ENCODE data around the gene IRS2. TPM values are rescaled to one million over a fixed set of nuclear protein-coding genes. Genes with fewer than 3 reads are reported as not detected.

Gene IRS2
- polyA plus RNA-seq, 1 of the 3 experiments (the other 2 are of a cell fraction) = 7.0 TPM

DNA sequence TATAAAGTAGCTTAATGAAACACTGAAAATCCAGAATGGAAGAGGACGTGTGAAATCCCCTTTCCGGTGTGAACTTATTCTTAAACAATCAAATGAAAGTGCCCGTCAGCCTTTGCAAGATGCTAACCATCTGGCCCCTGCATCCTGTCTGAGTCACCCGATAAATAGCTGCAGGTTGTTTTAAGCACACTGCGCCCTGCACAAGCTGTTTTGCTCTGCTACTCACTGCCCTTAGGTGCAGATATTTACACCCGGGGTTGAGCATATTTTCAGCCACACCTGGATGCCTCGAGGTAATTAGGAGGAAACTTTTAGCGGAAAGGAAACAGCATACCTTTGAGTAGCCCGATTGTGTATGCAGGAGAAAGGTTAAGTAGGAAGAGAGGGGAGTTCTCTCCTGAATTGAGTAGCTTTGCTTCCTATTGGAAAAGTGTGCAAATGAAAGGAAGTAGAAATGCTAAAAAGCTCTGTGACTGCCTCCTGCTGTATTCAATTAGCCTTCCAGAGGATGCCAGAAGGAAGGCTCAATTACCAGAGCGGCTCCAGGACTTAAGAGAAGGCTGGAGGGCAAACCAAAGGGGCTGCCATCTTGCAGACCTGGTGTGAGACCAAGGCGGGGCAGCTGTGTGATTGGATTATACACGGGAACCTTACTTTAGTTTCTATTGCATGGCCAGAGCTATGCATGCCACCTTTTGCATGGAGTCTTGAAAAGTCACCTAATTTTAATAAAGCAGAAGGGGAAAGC, 42.5 kb downstream of the IRS2 start:
- H3K27me3 ChIP-seq (ENCODE audit: insufficient read depth) = no peaks in the 10 kb centered on the region
- TF ChIP-seq NFIC (IDR thresholded peaks at IDR 0.05; ENCODE audit: borderline replicate concordance) (peak; percentile 63), MXI1 (IDR thresholded peaks at IDR 0.05; ENCODE audit: low read depth, low read length) (no peak), EP300 (IDR thresholded peaks at IDR 0.05; ENCODE audit: borderline replicate concordance in 1 of 2, low read depth in 1 of 2, low read length in 1 of 2) (peak; percentile 66 to 87), ELF1 (IDR thresholded peaks at IDR 0.05) (no peak), FOSL2 (IDR thresholded peaks at IDR 0.05; ENCODE audit: borderline replicate concordance, low read depth) (peak; percentile 96), SMC3 (IDR thresholded peaks at IDR 0.05; ENCODE audit: low read depth, low read length) (no peak), GATA2 (CRISPR knock-in tag; IDR thresholded peaks at IDR 0.05) (0 out of 2 replicates have a peak, but pooled peaks have one; percentile 17), JUND (IDR thresholded peaks at IDR 0.05) (peak; percentile 92), FOXJ3 (CRISPR knock-in tag; IDR thresholded peaks at IDR 0.05) (no peak), TCF12 (IDR thresholded peaks at IDR 0.05) (peak; percentile 100), FOXM1 (IDR thresholded peaks at IDR 0.05; ENCODE audit: low read depth) (no peak), GABPA (IDR thresholded peaks at IDR 0.05; ENCODE audit: low read depth) (peak; percentile 40; the same call in 1 of the 2 replicates), NRF1 (IDR thresholded peaks at IDR 0.05; ENCODE audit: low read depth, low read length) (no peak), RFX5 (IDR thresholded peaks at IDR 0.05; ENCODE audit: low read length) (no peak), RCOR1 (IDR thresholded peaks at IDR 0.05; ENCODE audit: low read length) (peak; percentile 71), YY1 (IDR thresholded peaks at IDR 0.05; ENCODE audit: low read depth) (no peak), POLR2AphosphoS5 (IDR thresholded peaks at IDR 0.05; ENCODE audit: low read depth, low read length) (peak; percentile 93; the same call in 1 of the 2 replicates), CHD2 (IDR thresholded peaks at IDR 0.05; ENCODE audit: low read length, partially characterized antibody) (peak; percentile 29), RAD21 (IDR thresholded peaks at IDR 0.05; ENCODE audit: low read length) (peak; percentile 32)
- TF ChIP-seq, protein P1, sequence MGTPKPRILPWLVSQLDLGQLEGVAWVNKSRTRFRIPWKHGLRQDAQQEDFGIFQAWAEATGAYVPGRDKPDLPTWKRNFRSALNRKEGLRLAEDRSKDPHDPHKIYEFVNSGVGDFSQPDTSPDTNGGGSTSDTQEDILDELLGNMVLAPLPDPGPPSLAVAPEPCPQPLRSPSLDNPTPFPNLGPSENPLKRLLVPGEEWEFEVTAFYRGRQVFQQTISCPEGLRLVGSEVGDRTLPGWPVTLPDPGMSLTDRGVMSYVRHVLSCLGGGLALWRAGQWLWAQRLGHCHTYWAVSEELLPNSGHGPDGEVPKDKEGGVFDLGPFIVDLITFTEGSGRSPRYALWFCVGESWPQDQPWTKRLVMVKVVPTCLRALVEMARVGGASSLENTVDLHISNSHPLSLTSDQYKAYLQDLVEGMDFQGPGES (IDR thresholded peaks at IDR 0.05; ENCODE audit: low read depth, low read length) = no peak
- TF ChIP-seq, protein P2, sequence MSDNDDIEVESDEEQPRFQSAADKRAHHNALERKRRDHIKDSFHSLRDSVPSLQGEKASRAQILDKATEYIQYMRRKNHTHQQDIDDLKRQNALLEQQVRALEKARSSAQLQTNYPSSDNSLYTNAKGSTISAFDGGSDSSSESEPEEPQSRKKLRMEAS (IDR thresholded peaks at IDR 0.05; ENCODE audit: low read depth) = 0 out of 2 replicates have a peak, but pooled peaks have one; percentile 16
- TF ChIP-seq, protein P3, sequence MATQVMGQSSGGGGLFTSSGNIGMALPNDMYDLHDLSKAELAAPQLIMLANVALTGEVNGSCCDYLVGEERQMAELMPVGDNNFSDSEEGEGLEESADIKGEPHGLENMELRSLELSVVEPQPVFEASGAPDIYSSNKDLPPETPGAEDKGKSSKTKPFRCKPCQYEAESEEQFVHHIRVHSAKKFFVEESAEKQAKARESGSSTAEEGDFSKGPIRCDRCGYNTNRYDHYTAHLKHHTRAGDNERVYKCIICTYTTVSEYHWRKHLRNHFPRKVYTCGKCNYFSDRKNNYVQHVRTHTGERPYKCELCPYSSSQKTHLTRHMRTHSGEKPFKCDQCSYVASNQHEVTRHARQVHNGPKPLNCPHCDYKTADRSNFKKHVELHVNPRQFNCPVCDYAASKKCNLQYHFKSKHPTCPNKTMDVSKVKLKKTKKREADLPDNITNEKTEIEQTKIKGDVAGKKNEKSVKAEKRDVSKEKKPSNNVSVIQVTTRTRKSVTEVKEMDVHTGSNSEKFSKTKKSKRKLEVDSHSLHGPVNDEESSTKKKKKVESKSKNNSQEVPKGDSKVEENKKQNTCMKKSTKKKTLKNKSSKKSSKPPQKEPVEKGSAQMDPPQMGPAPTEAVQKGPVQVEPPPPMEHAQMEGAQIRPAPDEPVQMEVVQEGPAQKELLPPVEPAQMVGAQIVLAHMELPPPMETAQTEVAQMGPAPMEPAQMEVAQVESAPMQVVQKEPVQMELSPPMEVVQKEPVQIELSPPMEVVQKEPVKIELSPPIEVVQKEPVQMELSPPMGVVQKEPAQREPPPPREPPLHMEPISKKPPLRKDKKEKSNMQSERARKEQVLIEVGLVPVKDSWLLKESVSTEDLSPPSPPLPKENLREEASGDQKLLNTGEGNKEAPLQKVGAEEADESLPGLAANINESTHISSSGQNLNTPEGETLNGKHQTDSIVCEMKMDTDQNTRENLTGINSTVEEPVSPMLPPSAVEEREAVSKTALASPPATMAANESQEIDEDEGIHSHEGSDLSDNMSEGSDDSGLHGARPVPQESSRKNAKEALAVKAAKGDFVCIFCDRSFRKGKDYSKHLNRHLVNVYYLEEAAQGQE (IDR thresholded peaks at IDR 0.05; ENCODE audit: low read depth, low read length) = no peak
- TF ChIP-seq, protein P4, sequence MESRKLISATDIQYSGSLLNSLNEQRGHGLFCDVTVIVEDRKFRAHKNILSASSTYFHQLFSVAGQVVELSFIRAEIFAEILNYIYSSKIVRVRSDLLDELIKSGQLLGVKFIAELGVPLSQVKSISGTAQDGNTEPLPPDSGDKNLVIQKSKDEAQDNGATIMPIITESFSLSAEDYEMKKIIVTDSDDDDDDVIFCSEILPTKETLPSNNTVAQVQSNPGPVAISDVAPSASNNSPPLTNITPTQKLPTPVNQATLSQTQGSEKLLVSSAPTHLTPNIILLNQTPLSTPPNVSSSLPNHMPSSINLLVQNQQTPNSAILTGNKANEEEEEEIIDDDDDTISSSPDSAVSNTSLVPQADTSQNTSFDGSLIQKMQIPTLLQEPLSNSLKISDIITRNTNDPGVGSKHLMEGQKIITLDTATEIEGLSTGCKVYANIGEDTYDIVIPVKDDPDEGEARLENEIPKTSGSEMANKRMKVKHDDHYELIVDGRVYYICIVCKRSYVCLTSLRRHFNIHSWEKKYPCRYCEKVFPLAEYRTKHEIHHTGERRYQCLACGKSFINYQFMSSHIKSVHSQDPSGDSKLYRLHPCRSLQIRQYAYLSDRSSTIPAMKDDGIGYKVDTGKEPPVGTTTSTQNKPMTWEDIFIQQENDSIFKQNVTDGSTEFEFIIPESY (IDR thresholded peaks at IDR 0.05; ENCODE audit: borderline replicate concordance, low read depth) = 0 out of 2 replicates have a peak, but pooled peaks have one; percentile 21
- TF ChIP-seq, protein P5, sequence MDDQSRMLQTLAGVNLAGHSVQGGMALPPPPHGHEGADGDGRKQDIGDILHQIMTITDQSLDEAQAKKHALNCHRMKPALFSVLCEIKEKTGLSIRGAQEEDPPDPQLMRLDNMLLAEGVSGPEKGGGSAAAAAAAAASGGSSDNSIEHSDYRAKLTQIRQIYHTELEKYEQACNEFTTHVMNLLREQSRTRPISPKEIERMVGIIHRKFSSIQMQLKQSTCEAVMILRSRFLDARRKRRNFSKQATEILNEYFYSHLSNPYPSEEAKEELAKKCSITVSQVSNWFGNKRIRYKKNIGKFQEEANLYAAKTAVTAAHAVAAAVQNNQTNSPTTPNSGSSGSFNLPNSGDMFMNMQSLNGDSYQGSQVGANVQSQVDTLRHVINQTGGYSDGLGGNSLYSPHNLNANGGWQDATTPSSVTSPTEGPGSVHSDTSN (IDR thresholded peaks at IDR 0.05) = peak; percentile 96
- TF ChIP-seq, protein P6, sequence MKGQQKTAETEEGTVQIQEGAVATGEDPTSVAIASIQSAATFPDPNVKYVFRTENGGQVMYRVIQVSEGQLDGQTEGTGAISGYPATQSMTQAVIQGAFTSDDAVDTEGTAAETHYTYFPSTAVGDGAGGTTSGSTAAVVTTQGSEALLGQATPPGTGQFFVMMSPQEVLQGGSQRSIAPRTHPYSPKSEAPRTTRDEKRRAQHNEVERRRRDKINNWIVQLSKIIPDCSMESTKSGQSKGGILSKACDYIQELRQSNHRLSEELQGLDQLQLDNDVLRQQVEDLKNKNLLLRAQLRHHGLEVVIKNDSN (IDR thresholded peaks at IDR 0.05; ENCODE audit: borderline replicate concordance, low read depth) = no peak

More for the DNA sequence above, 42.5 kb downstream of the IRS2 start:
- 12% methylated on average over 12 of the region's 12 CpGs for WGBS (ENCODE audit: low lambda C conversion rate)
- ChIA-PET POLR2A (interaction anchor here (0.6 to 2.9 kb wide), 12 partner anchors 15 to 625 kb away, joined by 3 to 12 read pairs (median 4); no protein-coding TSS in a partner anchor), CTCF (interaction anchor here (0.7 to 1.9 kb wide), 13 partner anchors 10 to 597 kb away, joined by 3 to 10 read pairs (median 3); no protein-coding TSS in a partner anchor)
- Histone ChIP-seq H3K4me3 (ENCODE audit: low read depth in 2 of 2, low read length in 1 of 2) (peak overlapping the region in 1 of 2 experiments; percentile 24; a peak in 2 of 4 replicates), H3K9me2 (no peaks in the 10 kb centered on the region), H3K79me2 (ENCODE audit: insufficient read depth) (no peaks in the 10 kb centered on the region), H3K9me3 (no peaks in the 10 kb centered on the region), H2AFZ (ENCODE audit: low read depth) (no peak overlapping the region), H3K9ac (no peak overlapping the region), H3K27ac (ENCODE audit: low read depth in 2 of 2, low read length in 1 of 2) (peak overlapping the region in 1 of 2 experiments; percentile 98; a peak in 2 of 4 replicates), H3F3A (replicated peaks; ENCODE audit: insufficient read depth) (peaks cover 5% of the 10 kb centered on the region), H3K4me1 (ENCODE audit: control insufficient read depth in 1 of 2, insufficient read depth in 2 of 2, low read depth in 1 of 2, low read length in 1 of 2) (peaks cover 12 to 35% of the 10 kb centered on the region in 2 experiments), H3K36me3 (replicated peaks in 1 of 2; ENCODE audit: control insufficient read depth in 1 of 2, insufficient read depth in 2 of 2, low read length in 1 of 2) (no peaks in the 10 kb centered on the region), H4K20me1 (ENCODE audit: insufficient read depth) (no peaks in the 10 kb centered on the region), H3K4me2 (peak overlapping the region; percentile 66; the same call in 1 of the 2 replicates)
- peak; percentile 79 for DNase-seq

Measured in SK-N-SH (cell line).